PC-9 (cell line): ENCODE results near the gene FAM20C. TPM values are rescaled to one million over a fixed set of nuclear protein-coding genes. Genes with fewer than 3 reads are reported as not detected.

ENCODE experiments used
- BruUV-seq: library from RNA; stranded (reverse); fragments of 400-500 nt; replicated peaks from 2 replicates; lab custom pipeline; 2021; lab: Mats Ljungman, UMichigan
- CTCF ChIA-PET: fragments of 300-600 bp; sonication (Branson Sonifier 250); formaldehyde crosslinking; loops from one replicate; lab custom pipeline; 2022; ENCODE audit warnings: antibody characterized with exemption; lab: Charles Lee
- POLR2A ChIA-PET: fragments of 300-600 bp; sonication (Branson Sonifier 250); formaldehyde crosslinking; loops from one replicate; lab custom pipeline; 2022; ENCODE audit warnings: antibody characterized with exemption; ENCODE audit not compliant: unreplicated experiment; lab: Charles Lee
- DNase-seq, 2 experiments: peaks; one replicate each; pipeline versions ENCODE4 v3.0.0 to v3.0.0-alpha.2; 2015 to 2022; ENCODE audit warnings: mixed read lengths in 1 of 2
- H2AFZ ChIP-seq: fragments of 200-600 bp; sonication (generic); 2 replicates; pipeline ENCODE4 v1.8.1; 2017; ENCODE audit warnings: antibody characterized with exemption
- H3F3A ChIP-seq: fragments of 200-600 bp; sonication (generic); 2 replicates; pipeline ENCODE4 v1.8.1; 2017; ENCODE audit warnings: antibody characterized with exemption, mild to moderate bottlenecking, low read depth; ENCODE audit not compliant: insufficient read depth
- H3K27ac ChIP-seq: fragments of 200-600 bp; sonication (generic); 2 replicates; pipeline ENCODE4 v1.6.1; 2016; ENCODE audit warnings: mixed run types
- H3K27me3 ChIP-seq: fragments of 200-600 bp; sonication (generic); 2 replicates; pipeline ENCODE4 v1.6.1; 2016; ENCODE audit warnings: low read depth, mixed run types; ENCODE audit not compliant: insufficient read depth
- H3K36me3 ChIP-seq: fragments of 200-600 bp; sonication (generic); 2 replicates; pipeline ENCODE4 v1.6.1; 2016; ENCODE audit warnings: low read depth, mixed run types
- H3K4me1 ChIP-seq: fragments of 200-600 bp; sonication (generic); replicated peaks from 2 replicates; pipeline ENCODE4 v1.6.1; 2016; ENCODE audit warnings: mixed run types; ENCODE audit not compliant: insufficient read depth
- H3K4me2 ChIP-seq: fragments of 200-600 bp; sonication (generic); 2 replicates; pipeline ENCODE4 v1.6.1; 2017; ENCODE audit warnings: mixed run types
- H3K4me3 ChIP-seq: fragments of 200-600 bp; sonication (generic); 2 replicates; pipeline ENCODE4 v1.6.1; 2016; ENCODE audit warnings: mixed run types
- H3K79me2 ChIP-seq: fragments of 200-600 bp; sonication (generic); 2 replicates; pipeline ENCODE4 v1.6.1; 2017; ENCODE audit warnings: low read depth, mixed run types
- H3K9me2 ChIP-seq: fragments of 200-600 bp; sonication (generic); 2 replicates; pipeline ENCODE4 v1.8.1; 2017; ENCODE audit warnings: mild to moderate bottlenecking; ENCODE audit not compliant: insufficient read depth
- H3K9me3 ChIP-seq: fragments of 200-600 bp; sonication (generic); 2 replicates; pipeline ENCODE4 v1.8.1; 2016; ENCODE audit warnings: low read depth; ENCODE audit not compliant: insufficient read depth
- H4K20me1 ChIP-seq: fragments of 200-600 bp; sonication (generic); 2 replicates; pipeline ENCODE4 v1.8.1; 2017; ENCODE audit not compliant: insufficient read depth
- CTCF ChIP-seq: fragments of 200-600 bp; sonication (generic); conservative IDR thresholded peaks from 2 replicates; pipeline ENCODE4 v1.6.1; 2017; ENCODE audit warnings: mixed run types, antibody characterized with exemption, mild to moderate bottlenecking, moderate library complexity
- EZH2 ChIP-seq: fragments of 200-600 bp; sonication (generic); IDR thresholded peaks from 2 replicates; pipeline ENCODE4 v1.8.0; 2017; ENCODE audit warnings: antibody characterized with exemption, low read depth
- intact Hi-C: fragments of 100-400 bp; cut with micrococcal nuclease; formaldehyde crosslinking; loops from one replicate; pipeline ENCODE4 v1.10.0; 2022; ENCODE audit not compliant: unreplicated experiment
- total RNA-seq: library from RNA; stranded (reverse); gene quantifications from 2 replicates; pipeline ENCODE4 v1.2.3, GENCODE V29; 2021

The FAM20C gene
- total RNA-seq, 1 experiment from 2014 or later, result 31.0 TPM

GRCh38 chr7:244974-245373 lies 52.6 kb downstream of the FAM20C start:
- intact Hi-C loops, result loop anchor here (5.0 kb wide), 1 partner anchor 53 kb away; the partner anchor contains the start of gene FAM20C
- H3K79me2 ChIP-seq, result no peaks in the 10 kb centered on the region
- TF ChIP-seq EZH2 (no peak), CTCF (no peak)
- H3K4me2 ChIP-seq, result no peak overlapping the region
- no peaks in the 10 kb centered on the region for H3K27me3 ChIP-seq
- H3K4me1 ChIP-seq, result peaks cover 19% of the 10 kb centered on the region
- ChIA-PET CTCF (no interaction called here), POLR2A (interaction anchor here (0.7 kb wide), 1 partner anchor 572 kb away, joined by 8 read pairs; no protein-coding TSS in a partner anchor)
- H3K4me3 ChIP-seq, result no peak overlapping the region
- no peak for DNase-seq
- no peaks in the 10 kb centered on the region for H4K20me1 ChIP-seq
- H3K36me3 ChIP-seq, result no peaks in the 10 kb centered on the region
- no peaks in the 10 kb centered on the region for H3K9me2 ChIP-seq
- no peak overlapping the region for H3K27ac ChIP-seq
- no TSS peak for BruUV-seq
- no peak overlapping the region for H2AFZ ChIP-seq
- H3F3A ChIP-seq, result peaks cover 21% of the 10 kb centered on the region
- no peaks in the 10 kb centered on the region for H3K9me3 ChIP-seq

GRCh38 chr7:245574-246295 lies 53.4 kb downstream of the FAM20C start:
- Histone ChIP-seq H3K4me1 (peaks cover 13% of the 10 kb centered on the region), H3K36me3 (no peaks in the 10 kb centered on the region), H4K20me1 (no peaks in the 10 kb centered on the region), H2AFZ (no peak overlapping the region), H3K79me2 (no peaks in the 10 kb centered on the region), H3K9me2 (no peaks in the 10 kb centered on the region), H3F3A (peaks cover 15% of the 10 kb centered on the region), H3K9me3 (no peaks in the 10 kb centered on the region), H3K4me2 (no peak overlapping the region), H3K27me3 (no peaks in the 10 kb centered on the region), H3K27ac (no peak overlapping the region), H3K4me3 (no peak overlapping the region)
- intact Hi-C loops, result no loop called here
- POLR2A ChIA-PET, result no interaction called here
- no peak for DNase-seq
- BruUV-seq, result no TSS peak
- CTCF ChIA-PET, result no interaction called here
- TF ChIP-seq CTCF (no peak), EZH2 (no peak)

GRCh38 chr7:246451-246850 lies 54.1 kb downstream of the FAM20C start:
- POLR2A ChIA-PET, result no interaction called here
- no TSS peak for BruUV-seq
- no peak overlapping the region for H3K4me2 ChIP-seq
- intact Hi-C loops, result no loop called here
- CTCF ChIA-PET, result no interaction called here
- peaks cover 8% of the 10 kb centered on the region for H3F3A ChIP-seq
- H3K79me2 ChIP-seq, result no peaks in the 10 kb centered on the region
- TF ChIP-seq CTCF (no peak), EZH2 (no peak)
- H3K4me3 ChIP-seq, result no peak overlapping the region
- peaks cover 7% of the 10 kb centered on the region for H3K4me1 ChIP-seq
- no peaks in the 10 kb centered on the region for H3K9me3 ChIP-seq
- H3K27me3 ChIP-seq, result no peaks in the 10 kb centered on the region
- DNase-seq, result no peak
- H3K36me3 ChIP-seq, result no peaks in the 10 kb centered on the region
- H3K27ac ChIP-seq, result no peak overlapping the region
- H2AFZ ChIP-seq, result no peak overlapping the region
- no peaks in the 10 kb centered on the region for H3K9me2 ChIP-seq
- H4K20me1 ChIP-seq, result no peaks in the 10 kb centered on the region
